COLO668 (cell line): Measurements from ENCODE around the gene TNIP1.

Source experiments
- DNase-seq: peaks from one replicate; lab custom pipeline; 2025; ENCODE audit not compliant: unreplicated experiment; lab: John Stamatoyannopoulos, UW

TNIP1 gene

DNA sequence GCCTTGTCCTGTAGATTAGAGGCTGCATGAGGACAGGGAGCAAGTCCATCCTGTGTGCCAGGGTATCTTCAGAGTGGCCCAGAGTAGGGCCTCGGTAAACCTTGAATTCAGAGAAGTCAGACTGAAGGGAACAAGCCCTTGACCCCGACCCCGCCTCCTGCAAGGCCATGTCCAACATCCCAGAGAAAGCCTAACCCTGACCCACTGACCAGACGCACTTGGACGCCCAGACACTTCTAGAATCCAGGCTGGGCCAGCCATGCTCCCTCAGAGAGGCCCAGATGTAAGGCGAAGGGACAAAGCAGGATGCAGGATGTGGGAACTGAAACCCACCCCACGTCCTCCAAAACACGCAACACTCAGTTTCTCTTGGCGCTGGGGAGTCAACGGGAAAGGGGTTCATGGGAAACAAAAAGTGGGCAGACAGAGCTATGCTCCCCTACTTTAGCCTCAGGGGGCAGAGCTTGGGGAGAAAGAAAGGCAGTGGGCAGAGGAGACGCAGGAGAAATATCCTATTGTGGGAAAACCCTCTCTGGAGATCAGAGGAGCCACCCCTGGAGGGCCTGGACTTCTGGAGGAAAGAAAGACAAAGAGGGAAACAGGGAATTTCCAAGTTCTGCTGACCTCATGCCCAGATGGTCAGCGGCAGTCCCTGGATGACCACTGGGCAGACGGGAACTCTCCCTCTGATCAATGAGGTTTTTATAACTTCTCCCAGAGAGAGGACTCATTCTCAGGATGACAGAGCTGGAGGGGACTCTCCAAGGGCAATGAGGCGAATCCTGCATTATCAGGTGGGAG is 13.0 kb downstream of the TNIP1 start:
- no peak for DNase-seq

DNA sequence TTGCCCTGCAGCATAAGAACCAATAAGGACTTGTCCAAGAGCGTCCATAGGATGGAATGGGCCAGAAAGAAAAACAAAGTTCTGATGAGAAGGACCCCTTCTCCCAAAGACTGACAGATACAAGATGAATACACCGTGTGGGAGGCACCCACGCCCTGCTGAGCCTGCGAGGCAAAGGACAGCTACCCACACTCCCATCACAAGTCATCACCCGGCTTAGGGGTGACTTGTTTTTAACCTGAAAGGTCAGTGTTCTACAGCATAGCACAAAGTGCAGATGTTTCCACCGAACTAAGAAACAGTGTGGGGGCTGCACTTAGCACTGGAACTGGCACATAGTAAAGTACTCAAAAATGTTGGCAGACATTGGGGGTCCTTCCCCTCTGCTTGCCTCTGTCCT is 13.9 kb downstream of the TNIP1 start:
- DNase-seq: no peak

DNA sequence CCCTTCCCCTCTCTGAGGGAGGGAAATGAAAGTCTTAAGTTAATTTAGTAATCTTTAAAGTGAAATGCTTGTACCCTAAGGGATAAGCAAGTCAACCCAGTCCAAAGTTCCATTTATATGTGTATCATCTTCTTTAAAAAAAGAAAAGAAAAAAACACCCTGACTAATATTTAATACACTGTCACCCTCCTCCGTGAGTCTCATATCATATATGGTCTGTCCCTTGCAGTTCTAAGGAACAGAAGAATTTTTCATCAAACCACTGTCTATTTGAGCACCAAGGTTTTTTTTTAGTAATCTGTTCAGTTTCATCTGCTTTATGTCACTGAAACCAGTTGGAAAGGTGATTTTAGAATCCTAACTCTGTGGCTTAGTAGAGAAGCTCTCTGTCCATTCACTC is 15.2 kb downstream of the TNIP1 start:
- DNase-seq: no peak

DNA sequence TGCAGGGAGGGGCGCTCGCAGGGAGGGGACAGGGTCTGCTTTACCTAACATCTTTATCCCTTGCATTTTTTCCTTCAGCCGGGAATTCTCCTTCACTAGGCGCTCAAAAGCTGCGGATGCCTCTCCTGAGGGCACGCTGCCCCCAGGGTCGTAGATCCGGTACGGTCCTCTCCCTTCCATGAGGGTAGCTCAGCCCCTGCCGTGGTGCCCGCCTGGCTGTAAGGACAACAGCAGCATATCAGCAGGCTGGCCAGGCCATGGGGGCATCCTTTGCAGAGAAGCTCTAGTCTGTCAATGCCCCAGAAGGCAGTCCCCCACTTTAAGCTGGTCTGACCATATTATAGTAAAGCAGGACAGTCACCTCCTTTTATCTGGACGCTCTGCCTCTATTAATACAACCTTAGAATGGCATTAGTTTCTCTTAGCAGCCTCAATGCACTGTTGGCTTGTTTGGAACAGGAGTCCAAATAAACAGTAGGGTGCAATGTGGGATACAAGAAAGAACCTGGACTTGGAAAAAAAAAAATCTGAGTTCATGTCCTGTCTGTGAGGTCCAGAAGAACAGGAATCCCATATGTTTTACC is 15.8 kb downstream of the TNIP1 start:
- DNase-seq: no peak

DNA sequence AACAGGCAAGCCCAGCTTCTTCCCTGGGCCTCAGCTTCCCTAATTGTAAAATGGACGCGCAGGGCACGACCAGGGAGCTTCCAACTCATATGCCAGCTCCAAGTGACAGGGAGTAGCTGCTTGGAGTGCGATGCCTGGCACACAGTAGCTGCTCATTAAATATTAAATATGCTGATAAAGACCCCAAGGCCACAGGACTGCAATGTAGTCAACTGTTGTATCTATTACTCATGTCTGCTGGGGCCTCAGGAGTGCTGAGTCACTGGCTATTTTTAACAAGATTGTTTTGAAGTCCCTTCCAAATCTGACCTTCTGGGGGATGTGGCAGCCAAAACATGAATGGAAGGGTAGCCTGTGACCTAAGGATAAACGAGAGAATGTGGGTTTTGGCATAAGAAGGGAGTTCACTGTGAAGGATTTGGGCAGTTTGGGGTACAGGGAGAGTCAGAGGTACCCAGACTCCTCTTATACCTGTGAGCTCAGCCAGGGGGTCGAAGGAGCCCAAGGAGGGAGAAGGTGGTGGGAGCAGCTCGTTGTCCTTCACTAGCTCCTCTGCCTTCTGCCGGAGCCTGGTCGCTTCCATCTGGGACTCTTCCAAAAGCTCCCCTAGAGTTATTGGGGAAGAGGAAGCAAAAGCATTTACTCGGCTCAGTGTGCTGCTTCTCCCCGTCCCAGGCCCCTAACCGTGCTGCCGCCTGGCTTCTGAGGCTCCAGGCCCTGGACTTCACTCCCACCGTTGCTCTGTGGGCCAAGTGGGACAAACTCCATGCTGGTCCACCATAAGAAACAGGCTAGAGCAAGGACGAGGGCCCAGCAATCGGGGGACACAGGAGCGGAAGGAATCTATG is 17.5 kb downstream of the TNIP1 start:
- no peak for DNase-seq

DNA sequence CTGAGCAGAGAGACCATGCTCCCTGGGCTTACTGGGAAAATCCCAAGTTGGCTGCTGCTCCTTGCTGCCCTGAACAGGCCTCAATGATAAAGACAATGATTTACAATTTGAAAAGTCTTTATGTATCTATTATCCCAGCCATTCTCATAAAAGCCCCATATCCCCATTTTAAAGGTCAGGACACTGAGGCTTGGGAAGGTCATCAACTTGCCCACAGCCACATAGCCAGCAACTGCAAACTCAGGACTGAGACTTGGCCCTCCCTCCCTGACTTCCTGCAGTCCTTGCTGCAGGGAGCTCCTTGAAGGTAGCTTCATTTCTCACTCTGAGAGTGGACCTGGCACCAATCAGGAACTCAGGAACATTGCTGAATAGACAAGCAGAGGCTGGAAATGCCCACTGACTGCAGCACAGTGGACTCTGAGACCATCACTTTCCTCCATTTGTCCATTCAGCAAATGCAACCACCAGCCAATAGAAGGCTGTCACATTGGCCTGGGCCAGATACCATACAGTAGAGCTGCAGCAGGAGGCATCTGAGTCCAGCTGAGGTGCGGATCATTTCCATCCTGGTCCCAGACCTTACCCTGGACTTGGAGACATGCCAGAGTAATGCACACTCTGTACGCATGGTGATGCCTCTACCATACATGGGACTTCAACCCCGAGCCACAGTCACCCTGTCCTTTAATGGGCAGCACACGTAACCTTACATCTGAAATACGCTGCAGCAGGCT is 18.3 kb downstream of the TNIP1 start:
- DNase-seq: no peak

DNA sequence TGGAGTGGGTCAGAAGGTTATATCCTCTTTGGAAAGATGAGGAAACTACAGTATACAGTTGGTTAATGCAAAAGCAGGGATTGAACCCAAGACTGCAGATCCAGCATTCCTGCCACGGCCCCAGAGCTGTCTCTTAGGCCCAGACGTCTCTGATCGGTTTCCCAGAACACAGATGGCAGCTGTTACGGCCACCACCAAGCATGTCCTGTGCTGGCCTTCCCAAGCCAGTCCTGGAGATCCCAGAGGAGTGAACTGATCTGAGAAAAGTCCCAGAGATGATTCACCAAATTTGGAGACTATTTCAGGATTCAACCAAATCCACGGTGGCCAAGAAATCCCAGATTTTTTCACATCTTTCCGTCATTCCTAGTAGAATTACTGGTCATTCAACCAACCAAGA is 20.1 kb downstream of the TNIP1 start:
- DNase-seq: no peak

DNA sequence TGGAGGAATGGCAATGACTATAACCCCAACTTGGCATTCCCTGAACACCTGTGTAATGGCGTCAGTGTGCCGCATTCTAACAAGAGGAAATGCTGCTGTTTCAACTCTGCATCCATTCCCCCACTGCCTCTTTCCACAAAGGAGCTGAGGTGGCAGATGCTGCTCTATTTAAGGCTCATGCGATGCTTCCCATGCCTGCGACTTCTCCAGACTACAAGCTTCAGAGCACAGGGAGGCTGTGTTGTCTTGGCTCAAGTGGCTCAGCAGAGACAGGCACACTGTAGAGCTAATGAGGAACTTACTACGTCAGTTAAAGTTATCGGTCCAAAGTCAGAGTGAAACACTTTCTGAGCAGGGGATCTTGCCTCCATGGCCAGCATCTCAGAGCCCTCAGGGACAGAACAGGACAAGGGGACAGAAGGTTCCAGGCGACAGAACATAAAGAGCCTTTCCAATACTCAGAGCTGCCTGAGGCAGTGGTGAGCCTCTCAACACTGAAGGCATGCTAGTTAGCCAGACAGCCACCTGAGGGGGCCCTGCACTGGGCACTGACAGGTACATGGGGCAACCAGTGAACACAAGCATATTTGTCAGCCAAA is 21.8 kb downstream of the TNIP1 start:
- DNase-seq: no peak

DNA sequence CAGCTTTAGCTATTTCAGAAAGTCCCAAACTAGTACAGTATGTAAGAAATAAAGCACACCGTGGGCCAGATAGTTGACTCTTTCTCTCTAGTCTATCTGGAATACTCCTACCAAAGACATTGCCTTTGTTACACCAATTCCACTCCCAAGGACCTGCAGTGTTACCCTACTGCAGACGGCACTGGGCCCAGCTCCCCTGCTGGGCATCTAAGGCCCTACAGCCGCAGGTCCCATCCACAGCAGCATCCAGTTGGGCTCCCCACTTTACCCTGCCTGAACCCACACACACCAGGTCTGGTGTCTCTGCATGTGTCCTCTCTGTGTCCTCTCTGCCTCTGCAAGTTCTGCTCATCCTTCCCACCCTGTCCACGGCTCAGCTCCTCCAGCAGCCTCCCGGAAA is 22.5 kb downstream of the TNIP1 start:
- no peak for DNase-seq

DNA sequence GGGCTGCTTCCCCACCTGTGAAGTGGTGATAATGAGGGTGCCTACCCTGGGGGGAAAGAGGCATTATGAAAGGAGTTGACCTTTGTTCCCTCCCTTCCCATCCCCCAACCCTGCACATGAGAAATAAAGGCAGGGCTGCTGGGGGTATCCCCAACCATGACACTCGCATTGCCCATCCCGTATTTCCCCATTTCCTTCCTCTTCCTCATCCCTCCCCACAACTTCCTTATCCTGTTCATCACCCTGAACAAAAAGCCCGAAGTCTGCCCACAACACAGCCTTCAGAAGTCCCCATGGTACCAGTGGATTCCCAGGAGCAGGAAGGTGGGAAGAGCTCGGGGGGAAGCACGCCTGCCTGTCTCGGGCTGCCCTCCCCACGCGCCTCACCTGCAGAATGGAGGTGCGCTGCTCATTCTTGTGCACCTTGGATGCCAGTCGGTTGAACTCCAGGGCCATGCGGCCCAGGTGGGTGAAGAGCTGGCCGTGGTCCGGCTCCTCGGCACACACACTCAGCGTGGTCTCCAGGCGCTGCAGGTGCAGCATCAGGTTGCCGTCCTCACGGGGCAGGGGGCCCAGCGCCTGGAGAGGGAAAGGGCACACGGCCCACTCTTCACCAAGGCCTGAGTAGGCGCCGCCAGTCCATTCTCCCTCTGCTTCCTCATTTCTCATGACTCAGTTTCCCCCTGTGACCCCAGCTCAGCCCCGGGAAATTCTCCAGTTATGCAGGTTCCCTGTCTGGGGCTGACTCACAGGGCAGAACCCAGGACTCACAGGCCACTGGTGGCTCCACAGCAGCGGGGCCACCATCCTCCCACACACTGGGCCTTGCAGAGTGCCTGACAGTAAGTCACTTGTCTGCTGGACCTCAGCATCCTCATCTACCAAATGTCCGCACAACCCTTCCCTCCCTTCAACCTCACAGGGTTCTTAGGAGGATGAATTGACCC is 24.2 kb downstream of the TNIP1 start:
- DNase-seq: no peak

DNA sequence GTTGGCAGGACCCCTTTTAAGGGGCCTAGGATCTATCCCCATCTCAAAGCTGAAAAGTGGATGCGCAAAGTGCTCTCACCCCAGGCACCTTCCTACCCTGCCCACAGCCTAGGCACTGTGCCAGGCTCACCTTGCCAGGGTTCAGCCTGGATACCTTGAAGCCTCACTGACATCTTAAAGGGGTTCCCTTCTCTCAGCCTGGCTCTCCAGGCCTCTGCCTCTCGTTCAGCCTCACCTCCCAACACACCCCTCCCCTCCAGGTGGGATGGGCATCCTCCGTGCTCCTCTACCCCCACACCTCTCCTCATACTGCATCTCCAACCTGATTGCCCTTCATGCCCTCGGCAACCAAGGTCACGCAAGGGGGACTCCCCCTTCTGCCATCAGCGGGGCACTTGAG is 25.5 kb downstream of the TNIP1 start:
- DNase-seq: no peak

DNA sequence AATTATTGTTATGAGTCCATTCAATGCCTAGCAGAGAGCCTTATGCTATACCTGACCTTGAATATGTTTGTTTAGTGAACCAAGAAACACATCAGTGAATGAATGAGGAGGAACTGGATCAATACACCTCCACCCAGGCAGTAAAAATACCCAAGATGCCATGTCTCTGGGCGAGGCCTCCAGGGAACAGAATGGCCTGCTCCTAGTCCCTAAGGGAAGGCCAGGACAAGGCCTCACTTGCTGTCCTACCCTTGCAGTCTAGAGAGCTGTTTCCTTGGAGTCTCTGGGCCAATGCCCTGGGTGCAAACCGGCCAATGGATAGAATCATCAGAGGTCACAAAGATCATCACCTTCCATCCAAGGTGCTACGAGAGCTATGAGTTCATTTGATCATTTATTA is 26.1 kb downstream of the TNIP1 start:
- no peak for DNase-seq

DNA sequence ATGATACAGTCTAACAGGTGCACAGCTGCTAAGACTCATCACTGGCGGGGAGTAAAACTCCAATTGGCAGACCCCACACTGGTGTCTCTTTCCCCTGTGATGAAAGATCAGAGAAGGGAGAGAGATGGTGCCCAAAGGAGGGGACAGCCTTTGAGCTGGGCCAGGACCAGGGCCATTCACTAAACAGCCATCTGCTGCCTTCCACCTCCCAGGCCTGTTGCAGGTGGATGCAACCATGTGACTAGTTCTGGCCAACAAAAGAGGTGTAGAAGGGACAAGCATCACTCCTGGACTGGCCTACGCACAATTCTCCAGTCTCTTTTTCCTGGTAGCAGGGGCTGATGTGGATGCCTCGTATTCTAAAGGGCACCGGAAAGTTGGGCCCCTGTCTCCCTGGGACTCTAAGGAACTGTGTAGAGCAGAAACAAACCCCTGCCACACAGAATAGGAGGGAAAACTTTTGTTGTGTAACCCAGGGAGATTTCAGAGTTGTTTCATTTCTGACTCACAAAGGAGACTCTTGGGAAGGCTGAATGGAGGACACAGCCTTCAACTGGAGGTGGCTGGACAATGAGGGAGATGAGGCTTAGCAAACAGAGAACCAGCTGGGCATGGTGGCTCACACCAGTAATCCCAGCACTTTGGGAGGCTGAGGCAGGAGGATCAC is 26.9 kb downstream of the TNIP1 start:
- DNase-seq: no peak

DNA sequence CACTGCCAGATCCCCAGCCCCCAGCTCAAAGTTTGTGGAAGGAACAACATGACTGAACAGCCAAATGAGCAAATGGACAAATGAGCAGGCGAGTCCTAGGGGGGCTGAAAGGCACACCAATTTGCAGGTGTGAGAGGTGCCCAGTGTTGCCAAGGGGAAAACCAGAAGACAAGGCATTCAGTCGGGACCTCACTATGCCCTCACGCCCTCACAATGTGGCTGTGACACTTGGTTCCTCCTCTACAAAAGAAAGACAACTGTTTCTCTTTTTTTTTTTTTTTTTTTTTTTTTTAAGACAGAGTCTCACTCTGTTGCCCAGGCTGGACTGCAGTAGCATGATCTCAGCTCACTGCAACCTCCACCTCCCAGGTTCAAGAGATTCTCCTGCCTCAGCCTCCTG is 28.0 kb downstream of the TNIP1 start:
- no peak for DNase-seq

DNA sequence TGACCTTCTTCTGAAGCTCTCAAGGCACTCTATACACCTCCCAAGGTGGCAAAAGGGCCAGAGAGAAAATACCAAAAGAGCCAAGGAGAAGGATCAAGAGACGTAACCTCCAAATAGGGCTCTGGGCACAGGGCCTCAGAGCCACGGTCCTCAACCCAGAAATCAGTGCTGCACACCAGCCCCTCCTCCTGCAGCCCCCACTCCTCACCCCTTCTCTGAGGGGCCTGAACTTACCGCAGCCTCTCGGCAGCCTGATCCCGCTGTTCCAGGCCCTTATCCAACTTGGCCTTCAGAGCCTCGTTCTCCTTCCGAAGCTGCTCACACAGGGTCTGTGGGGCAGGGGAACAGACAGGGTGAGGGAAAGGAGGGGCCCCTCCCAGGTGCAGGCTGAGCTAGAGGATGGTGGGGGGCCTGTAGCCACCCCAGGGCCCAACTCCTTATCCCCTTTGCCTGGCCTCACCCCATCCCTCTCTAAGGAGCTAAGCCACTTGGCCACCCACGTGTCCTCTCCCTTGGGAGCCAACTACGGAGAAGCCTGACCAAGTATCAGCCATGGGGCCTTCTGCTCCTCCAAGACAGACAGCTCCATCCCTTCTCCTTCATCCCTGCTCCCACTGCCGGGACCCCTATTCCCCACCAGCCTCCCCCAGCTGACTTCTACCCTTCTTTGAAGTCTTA is 28.8 kb downstream of the TNIP1 start:
- DNase-seq: no peak

DNA sequence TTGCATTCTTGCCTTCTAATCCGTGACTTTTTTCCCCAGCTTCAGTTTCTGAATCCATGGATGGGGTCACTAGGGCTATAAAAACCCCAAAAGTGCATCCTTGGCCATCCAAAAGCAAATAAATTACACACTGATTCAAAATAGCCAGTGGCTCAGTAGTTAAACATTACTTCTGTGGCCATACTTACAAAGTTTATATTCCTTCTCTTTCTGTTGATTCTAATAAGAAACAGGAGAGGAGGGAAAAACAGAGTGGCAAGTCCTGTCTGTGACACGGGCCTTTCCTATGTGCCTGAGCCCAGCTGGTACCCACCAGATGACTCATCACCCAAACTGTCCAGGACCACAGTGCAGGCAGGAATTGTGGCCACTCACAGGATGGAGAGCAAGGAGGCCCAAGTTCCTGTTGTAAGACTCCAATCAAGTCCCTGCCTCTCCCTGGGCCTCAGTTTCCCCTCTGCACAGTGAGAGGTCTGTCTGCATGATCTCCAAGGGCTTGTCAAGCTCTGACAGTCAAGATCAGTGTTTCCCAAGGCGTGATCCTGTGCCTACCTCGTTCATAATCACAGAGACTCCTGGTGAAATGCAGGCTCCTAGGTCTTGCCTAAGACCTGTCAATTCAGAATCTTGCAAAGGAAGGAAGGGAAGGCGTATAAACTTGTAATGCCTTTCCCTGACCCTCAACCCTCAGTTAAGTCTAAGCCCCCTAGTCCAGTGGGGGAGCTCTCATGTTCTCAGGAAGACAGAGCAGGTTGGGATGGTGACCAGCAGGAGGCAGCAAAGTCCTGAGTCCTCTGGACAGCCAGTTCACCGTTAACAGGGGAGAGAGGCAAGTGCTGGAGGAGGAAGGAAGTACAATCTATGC is 29.5 kb downstream of the TNIP1 start:
- DNase-seq: peak; percentile 40

DNA sequence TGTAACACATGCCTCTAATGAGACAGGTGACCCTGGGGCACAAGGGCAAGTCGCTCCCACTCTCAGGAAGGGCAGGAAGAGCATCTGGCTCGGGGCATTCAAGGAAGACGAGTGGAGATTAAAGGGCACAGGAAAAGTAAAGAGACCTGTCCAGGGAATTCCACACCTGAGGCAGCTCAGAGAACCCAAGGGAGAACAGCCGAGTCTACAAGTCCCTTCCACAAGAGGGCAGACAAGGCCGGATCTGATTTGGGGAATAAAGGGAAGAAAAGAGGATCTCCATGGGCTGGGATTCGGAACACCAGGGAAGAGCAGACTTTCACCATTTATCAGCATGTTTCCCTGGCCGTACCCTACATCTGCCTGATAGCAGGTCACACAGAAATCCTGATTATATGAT is 32.3 kb downstream of the TNIP1 start:
- no peak for DNase-seq
